GM21723 (cell line): ENCODE data around the gene SNRPA.
"Not testable (repeated sequence)": the region's sequence is repeated elsewhere in the genome, so short reads cannot be mapped to it uniquely, and the experiment has no call there.

Source experiments
- ATAC-seq: cut with Tn5 transposase; IDR thresholded peaks from one replicate; pipeline ENCODE4 v1.9.1; 2021; ENCODE audit warnings: mild to moderate bottlenecking, moderate library complexity; ENCODE audit not compliant: unreplicated experiment

The SNRPA gene

GRCh38 chr19:40776364-40776763, 25.4 kb downstream of the SNRPA start:
- ATAC-seq = no peak

DNA sequence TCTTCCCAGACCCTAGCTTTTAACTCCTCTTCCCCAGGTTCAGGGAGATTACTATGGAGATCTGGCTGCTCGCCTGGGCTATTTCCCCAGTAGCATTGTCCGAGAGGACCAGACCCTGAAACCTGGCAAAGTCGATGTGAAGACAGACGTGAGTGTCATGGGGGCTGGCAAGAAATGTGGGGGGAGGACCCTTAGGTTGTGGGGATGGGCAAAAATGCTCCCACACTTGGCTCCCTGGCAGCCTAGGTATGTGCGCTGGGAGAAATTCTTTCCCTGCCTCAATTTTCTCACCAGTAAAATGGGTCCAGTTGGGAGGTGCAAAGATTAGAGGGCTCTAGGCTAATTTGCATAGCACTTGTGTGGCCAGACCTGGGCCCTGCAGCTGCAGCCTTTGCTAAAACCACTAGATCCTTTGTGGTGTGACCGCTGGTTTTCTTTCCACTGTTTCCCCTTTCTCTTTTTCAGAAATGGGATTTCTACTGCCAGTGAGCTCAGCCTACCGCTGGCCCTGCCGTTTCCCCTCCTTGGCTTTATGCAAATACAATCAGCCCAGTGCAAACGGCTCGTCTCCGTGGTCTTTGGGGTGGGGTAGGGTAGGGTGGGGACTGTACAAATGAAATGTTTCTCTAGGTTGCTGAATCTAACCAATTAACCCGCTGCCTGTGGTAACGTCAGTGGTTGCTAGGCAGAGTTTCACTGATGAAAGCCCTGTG, 26.1 kb downstream of the SNRPA start:
- ATAC-seq = peak; percentile 56

DNA sequence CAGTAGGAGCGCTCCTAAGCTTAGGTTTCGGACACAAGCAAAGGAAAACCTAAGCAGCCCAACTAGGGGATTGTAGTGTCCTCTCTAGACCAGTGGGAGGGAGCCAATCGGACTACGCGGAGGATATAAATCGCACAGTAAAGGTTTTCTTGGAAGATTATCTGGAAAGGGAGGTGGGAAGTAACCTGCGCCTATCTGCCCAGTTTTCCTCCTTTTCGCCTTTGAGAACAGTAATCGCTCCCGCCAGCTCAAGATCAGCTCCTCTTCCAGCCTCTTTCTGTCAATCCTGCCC, 26.6 kb downstream of the SNRPA start:
- no peak for ATAC-seq

GRCh38 chr19:40777937-40778705, 27.1 kb downstream of the SNRPA start, which contains the start of gene RAB4B:
RAB4B (plus strand) TSS chr19:40778247; CDS start chr19:40778376, 129 bp downstream.
- peak; percentile 58 for ATAC-seq

DNA sequence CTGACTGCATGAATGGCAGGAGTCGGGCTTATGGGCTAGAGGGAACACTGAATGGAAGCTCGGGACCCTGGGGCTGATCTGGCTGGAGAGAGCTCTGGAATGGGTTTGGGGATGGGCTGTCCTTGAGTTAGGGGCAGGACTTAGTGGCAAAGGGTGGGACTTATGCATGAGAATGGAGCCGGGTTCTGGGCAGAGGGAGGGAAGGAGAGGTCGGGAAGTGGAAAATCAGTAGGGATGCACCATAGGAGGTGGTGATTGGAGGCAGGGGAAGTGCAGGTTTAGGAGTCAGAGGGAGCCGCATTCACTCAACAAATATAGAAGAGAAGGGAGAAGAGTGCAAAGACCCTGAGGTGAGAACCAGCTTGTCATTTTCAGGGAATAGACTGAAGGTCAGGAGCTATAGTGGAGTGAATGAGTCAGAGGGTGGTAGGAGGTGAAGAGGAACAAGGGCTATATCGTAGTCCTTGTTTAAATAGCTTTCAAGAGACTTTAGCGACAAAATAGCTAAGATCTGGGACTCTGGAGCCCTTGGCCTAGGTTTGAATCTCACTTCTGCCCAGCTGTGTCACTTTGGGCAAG, 27.8 kb downstream of the SNRPA start:
- no peak for ATAC-seq

GRCh38 chr19:40780582-40780981, 29.6 kb downstream of the SNRPA start:
- no peak for ATAC-seq

- ATAC-seq = no peak
Observed at GRCh38 chr19:40781140-40781539, 30.1 kb downstream of the SNRPA start.

- ATAC-seq = no peak
Observed at GRCh38 chr19:40783711-40784110, 32.7 kb downstream of the SNRPA start.

- ATAC-seq = not testable (repeated sequence)
Observed at GRCh38 chr19:40784146-40784545, 33.1 kb downstream of the SNRPA start.

DNA sequence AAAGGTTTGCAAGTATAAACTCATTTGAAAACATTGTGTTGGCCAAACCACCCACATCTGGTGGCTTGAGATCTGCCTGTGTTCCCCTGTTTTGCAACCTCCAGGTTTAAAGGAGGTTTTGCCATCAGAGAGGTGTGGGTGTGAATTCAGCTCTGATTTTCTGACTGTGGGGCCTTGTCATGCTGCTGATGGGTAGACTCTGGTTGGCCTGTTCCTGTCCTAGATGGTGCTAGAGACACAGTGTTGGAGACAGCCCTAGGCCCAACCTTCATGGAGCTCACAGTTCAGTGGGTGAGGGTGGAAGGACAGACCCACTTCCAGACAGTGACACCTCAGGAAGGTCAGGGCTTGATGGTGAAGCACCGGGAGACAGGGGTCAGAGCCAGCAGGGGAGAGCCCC, 34.5 kb downstream of the SNRPA start:
- no peak for ATAC-seq

DNA sequence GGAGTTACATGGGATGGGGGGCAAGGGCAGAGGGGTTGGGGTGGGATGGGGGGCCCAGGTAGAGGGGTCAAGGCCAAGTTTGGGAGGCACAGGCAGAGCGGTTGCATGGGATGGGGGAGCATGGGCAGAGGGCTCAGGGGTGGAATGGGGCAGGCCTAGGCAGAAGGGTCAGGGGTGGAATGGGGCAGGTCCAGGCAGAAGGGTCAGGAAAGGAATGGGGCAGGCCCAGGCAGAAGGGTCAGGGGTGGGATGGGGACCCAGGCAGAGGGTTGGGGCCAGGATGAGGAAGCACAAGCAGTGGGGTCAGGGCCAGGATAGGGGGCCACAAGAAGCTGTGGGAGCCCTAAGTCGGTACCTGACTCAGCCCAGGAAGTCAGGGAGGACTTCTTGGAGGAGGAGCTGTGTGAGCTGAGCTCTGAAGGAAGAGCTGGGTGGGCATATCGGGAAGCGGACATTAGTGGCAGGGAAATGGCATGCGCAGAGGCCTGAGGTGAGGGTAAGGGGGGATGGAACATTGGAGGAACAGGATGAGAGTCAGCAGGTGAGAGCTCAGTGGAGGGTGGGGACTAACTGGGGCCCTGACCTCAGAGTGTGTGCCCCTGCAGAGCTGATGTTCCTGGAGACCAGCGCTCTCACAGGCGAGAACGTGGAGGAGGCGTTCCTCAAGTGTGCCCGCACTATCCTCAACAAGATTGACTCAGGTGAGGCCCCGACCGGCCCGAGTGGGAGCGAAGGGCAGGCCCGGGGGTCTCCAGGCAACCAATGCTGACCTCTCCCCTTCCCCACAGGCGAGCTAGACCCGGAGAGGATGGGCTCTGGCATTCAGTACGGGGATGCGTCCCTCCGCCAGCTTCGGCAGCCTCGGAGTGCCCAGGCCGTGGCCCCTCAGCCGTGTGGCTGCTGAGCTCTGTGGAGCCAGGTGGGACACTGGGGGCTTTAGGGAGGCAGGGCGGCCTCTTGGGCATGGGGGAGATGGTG, 35.3 kb downstream of the SNRPA start:
- no peak for ATAC-seq

- ATAC-seq = no peak
Observed at GRCh38 chr19:40791349-40791748, 40.3 kb downstream of the SNRPA start.

DNA sequence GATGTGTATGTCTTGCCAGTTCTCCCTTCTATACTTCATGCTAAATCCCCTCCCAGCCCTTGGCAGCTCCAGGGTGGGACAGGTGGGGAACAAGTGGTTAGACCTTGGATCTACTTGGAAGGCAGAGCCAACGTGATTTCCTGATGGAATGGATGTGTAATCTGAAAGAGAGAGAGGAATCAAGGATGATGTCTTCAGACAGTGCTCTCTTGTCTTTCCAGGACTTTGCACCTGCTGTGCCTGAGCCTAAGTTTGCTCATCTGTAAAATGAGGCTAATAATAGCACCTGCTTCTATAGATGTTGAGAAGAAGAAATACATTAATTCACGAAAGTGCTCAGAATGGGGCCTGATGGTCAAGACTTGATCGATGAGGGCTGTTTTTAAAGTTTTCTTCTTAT, 41.0 kb downstream of the SNRPA start:
- no peak for ATAC-seq

GRCh38 chr19:40797166-40797962, 46.4 kb downstream of the SNRPA start:
- ATAC-seq = no peak

- peak; percentile 35 for ATAC-seq
Observed at GRCh38 chr19:40797963-40798682, 47.1 kb downstream of the SNRPA start.

DNA sequence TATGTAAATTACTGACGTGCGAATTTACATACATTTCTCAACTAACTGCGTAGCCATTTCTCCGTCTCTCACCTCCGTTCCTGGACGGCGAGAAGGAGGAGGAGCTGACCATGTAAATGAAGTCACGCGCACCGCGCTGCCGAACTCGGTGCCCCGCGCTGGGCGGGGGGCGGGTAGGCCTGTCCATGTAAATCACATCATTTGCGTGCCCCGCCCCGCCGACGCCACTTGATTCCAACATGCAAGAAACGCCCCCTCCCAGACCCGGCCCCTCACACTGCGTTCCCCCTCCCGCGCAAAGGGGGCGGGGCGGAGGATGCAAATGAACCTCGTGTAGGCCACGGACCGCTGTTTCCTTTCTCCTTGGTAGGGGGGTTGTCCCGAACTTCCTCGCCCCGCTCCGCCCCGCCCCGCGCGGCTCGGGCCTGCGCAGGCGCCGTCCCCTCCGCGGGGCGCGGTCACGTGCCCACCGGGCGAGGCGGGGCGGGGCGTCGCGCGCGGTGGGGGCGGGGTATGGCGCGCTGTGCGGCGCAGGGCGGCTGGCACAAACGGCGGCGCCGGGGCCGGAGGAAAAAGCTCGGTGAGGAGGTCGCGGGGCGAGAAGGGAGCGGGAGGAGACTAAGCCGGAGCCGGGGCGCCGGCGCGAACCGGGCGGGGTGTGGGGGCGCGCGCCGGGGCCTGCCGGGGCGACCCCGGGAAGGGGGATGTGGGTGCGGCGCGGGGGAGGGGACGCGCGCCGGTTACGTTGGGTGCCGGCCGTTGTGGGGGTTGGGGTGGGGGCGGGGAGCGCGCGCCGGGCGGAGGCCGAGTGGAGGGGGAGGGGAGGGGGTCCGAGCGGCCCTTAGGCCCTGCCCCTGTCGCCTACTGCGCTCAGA, 47.9 kb downstream of the SNRPA start, which contains the start of gene EGLN2:
EGLN2 (plus strand) TSS at position 509 of the 875 bp plus-strand sequence. CDS start 1,382 bp downstream, outside the sequence.
- ATAC-seq = peak; percentile 69

- ATAC-seq = no peak
Observed at GRCh38 chr19:40799558-40800338, 48.7 kb downstream of the SNRPA start.
